OCI-LY3 (cell line): ENCODE results near the gene GTSE1.

Experiments
- EZH2phosphoT487 ChIP-seq: fragments of 200-600 bp; shearing (Covaris generic); IDR thresholded peaks from 2 replicates; pipeline ENCODE4 v1.6.1; 2018; ENCODE audit warnings: antibody characterized with exemption, mixed run types, low read depth
- TF ChIP-seq, protein P1 (sequence below): fragments of 200-600, 300-600 bp; sonication (generic); IDR thresholded peaks from 2 replicates; pipeline ENCODE4 v1.5.1; 2014; ENCODE audit warnings: antibody characterized with exemption, low read length, low read depth

DNA sequence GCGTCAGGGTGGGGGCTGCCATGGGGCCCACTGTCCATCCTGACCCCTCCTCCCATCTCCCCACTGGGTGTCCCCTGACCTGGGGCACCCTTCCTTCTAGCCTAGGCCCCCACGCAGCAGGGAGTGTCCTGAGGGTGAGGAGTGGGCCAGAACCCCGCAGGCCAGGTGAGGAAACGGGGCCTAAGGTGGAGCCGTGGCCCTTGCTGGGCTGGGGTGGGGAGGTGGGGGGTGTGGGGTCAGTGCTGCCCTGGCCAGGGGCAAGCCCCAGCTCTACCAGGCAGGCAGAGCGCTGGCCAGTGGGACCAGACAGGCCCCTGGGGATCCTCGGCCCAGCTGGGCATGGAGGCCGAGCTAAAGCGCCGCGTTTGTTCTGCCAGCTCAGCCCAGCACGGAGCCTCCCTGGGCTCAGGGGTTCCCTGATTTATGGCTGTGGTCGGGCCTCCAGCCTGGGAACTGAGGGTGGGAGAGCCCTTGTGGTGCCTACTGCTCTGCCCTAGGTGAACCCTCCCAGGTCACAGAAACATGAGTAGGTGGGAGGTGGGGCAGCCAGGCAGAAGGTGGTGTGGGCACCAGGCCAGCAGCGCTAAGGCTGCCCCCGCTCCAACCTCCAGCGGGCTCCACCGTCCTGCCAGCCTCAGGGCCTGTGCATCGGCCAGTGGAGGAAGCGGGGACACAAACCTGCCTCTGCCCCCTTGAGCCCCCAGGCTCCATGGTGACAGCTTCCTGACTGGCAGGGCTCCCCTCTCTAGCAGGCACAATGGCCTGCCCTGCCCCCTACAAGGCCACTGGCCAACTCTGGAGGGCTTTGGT lies 61.2 kb downstream of the GTSE1 start:
- TF ChIP-seq, protein P1, sequence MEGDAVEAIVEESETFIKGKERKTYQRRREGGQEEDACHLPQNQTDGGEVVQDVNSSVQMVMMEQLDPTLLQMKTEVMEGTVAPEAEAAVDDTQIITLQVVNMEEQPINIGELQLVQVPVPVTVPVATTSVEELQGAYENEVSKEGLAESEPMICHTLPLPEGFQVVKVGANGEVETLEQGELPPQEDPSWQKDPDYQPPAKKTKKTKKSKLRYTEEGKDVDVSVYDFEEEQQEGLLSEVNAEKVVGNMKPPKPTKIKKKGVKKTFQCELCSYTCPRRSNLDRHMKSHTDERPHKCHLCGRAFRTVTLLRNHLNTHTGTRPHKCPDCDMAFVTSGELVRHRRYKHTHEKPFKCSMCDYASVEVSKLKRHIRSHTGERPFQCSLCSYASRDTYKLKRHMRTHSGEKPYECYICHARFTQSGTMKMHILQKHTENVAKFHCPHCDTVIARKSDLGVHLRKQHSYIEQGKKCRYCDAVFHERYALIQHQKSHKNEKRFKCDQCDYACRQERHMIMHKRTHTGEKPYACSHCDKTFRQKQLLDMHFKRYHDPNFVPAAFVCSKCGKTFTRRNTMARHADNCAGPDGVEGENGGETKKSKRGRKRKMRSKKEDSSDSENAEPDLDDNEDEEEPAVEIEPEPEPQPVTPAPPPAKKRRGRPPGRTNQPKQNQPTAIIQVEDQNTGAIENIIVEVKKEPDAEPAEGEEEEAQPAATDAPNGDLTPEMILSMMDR: no peak
- TF ChIP-seq EZH2phosphoT487: no peak
